Keratinocyte (primary cell): Measurements from ENCODE around the gene GPX7. TPM values are rescaled to one million over a fixed set of nuclear protein-coding genes. Genes with fewer than 3 reads are reported as not detected.

ENCODE experiments used
- DNase-seq: peaks from one replicate; pipeline ENCODE4 v3.0.0-alpha.2; 2011; ENCODE audit warnings: low read depth, missing footprints, low spot score
- FAIRE-seq: peaks from 2 replicates; lab custom pipeline; 2011; peaks lifted over from hg19 to GRCh38; lab: Jason Lieb, UNC
- H2AFZ ChIP-seq: 2 replicates; pipeline ENCODE4 v1.6.0; 2012; ENCODE audit warnings: low read length, control low read depth, inconsistent platforms; ENCODE audit not compliant: control insufficient read depth
- H3K27ac ChIP-seq: 2 replicates; pipeline ENCODE4 v1.5.1; 2011; ENCODE audit warnings: low read length; ENCODE audit not compliant: control insufficient read depth, insufficient read depth
- H3K27me3 ChIP-seq: 3 replicates; pipeline ENCODE4 v1.6.0; 2011; ENCODE audit warnings: low read length; ENCODE audit not compliant: control insufficient read depth, insufficient read depth; ENCODE audit errors: extremely low read depth
- H3K36me3 ChIP-seq, 2 experiments: 2 replicates in 1 of 2; 3 replicates in 1 of 2; pipeline ENCODE4 v1.5.1; 2011; ENCODE audit warnings: low read length in 2 of 2, mild to moderate bottlenecking in 1 of 2; ENCODE audit not compliant: control insufficient read depth in 2 of 2, insufficient read depth in 2 of 2; ENCODE audit errors: extremely low read depth in 1 of 2
- H3K4me1 ChIP-seq: 3 replicates; pipeline ENCODE4 v1.5.1; 2011; ENCODE audit warnings: low read length; ENCODE audit not compliant: control insufficient read depth, insufficient read depth; ENCODE audit errors: extremely low read depth
- H3K4me2 ChIP-seq: 3 replicates; pipeline ENCODE4 v1.6.0; 2011; ENCODE audit warnings: low read depth, low read length; ENCODE audit not compliant: control insufficient read depth, insufficient read depth; ENCODE audit errors: extremely low read depth
- H3K4me3 ChIP-seq, 3 experiments: fragments of 200-600 bp in 1 of 3; sonication (generic) in 1 of 3; 2 replicates in 2 of 3; 3 replicates in 1 of 3; pipeline ENCODE4 v1.5.1; 2011 to 2016; ENCODE audit warnings: low read length in 3 of 3, mild to moderate bottlenecking in 3 of 3, control low read depth in 2 of 3, inconsistent platforms in 1 of 3, low read depth in 1 of 3, mixed read lengths in 1 of 3, mixed run types in 1 of 3, moderate library complexity in 1 of 3; ENCODE audit not compliant: control insufficient read depth in 2 of 3, insufficient read depth in 2 of 3; ENCODE audit errors: extremely low read depth in 1 of 3
- H3K79me2 ChIP-seq: 2 replicates; pipeline ENCODE4 v1.6.0; 2012; ENCODE audit warnings: low read length; ENCODE audit not compliant: control insufficient read depth, insufficient read depth
- H3K9ac ChIP-seq: 3 replicates; pipeline ENCODE4 v1.6.0; 2011; ENCODE audit warnings: low read length; ENCODE audit not compliant: control insufficient read depth, insufficient read depth; ENCODE audit errors: extremely low read depth
- H3K9me1 ChIP-seq: 3 replicates; pipeline ENCODE4 v1.6.0; 2011; ENCODE audit warnings: low read length; ENCODE audit not compliant: control insufficient read depth, insufficient read depth; ENCODE audit errors: extremely low read depth
- H3K9me3 ChIP-seq: 2 replicates; pipeline ENCODE4 v1.5.1; 2012; ENCODE audit warnings: low read depth, low read length; ENCODE audit not compliant: control insufficient read depth
- H4K20me1 ChIP-seq: 3 replicates; pipeline ENCODE4 v1.6.0; 2011; ENCODE audit warnings: low read length; ENCODE audit not compliant: control insufficient read depth, insufficient read depth; ENCODE audit errors: extremely low read depth
- CTCF ChIP-seq, 3 experiments: IDR thresholded peaks in 1 of 3; conservative IDR thresholded peaks in 1 of 3; optimal IDR thresholded peaks in 1 of 3; 2 replicates in 2 of 3; 3 replicates in 1 of 3; pipeline versions ENCODE3 to v1.5.1; 2011; ENCODE audit warnings: low read length in 3 of 3, mild to moderate bottlenecking in 3 of 3, moderate library complexity in 2 of 3, control low read depth in 1 of 3, inconsistent platforms in 1 of 3; ENCODE audit not compliant: insufficient read depth in 2 of 3; ENCODE audit errors: extremely low read depth in 1 of 3
- EZH2 ChIP-seq: IDR thresholded peaks from one replicate; pipeline ENCODE4 v1.6.1; 2012; ENCODE audit warnings: inconsistent platforms, mild to moderate bottlenecking, low read length, moderate library complexity
- dilution Hi-C: fragments of 300-500 bp; cut with MboI; formaldehyde crosslinking; loops from one replicate; pipeline ENCODE4 v1.7.0; 2020; ENCODE audit warnings: low sequenced_read_pairs; ENCODE audit not compliant: extremely low pct_ligation_motif_present
- polyA plus RNA-seq, 5 experiments: library from polyadenylated mRNA; depleted of rRNA in 3 of 5; stranded (reverse) in 3 of 5; stranded (forward) in 1 of 5; unstranded in 1 of 5; fragments of >200 nt; gene quantifications; 1 replicate in 1 of 5; 2 replicates in 3 of 5; 3 replicates in 1 of 5; pipeline versions ENCODE4 v1.2.1 to v1.2.3, GENCODE V29; 2011 to 2012; ENCODE audit warnings: missing spikeins in 2 of 5, low read depth in 1 of 5, low replicate concordance in 1 of 5

The GPX7 gene
- polyA plus RNA-seq, 1 donor (not counting 4 experiments of a cell fraction or from before 2014, with no cell fraction given) = 0.49 TPM

- H3K27ac ChIP-seq = no peak overlapping the region
- no peak overlapping the region for H2AFZ ChIP-seq
- no peak overlapping the region for H3K9ac ChIP-seq
- H3K27me3 ChIP-seq = peaks cover 26% of the 10 kb centered on the region
- H3K9me1 ChIP-seq = peaks cover 2% of the 10 kb centered on the region
- peaks cover 11% of the 10 kb centered on the region for H3K4me1 ChIP-seq
- no peaks in the 10 kb centered on the region for H3K9me3 ChIP-seq
- no peak overlapping the region for H3K4me2 ChIP-seq
- no peaks in the 10 kb centered on the region for H4K20me1 ChIP-seq
- DNase-seq (no peak), FAIRE-seq (no peak)
- no peaks in the 10 kb centered on the region for H3K36me3 ChIP-seq
- no peak for TF ChIP-seq EZH2
- TF ChIP-seq CTCF (optimal IDR thresholded peaks at IDR 0.05 in 1 of 3, IDR thresholded peaks at IDR 0.05 in 1 of 3, conservative IDR thresholded peaks at IDR 0.05 in 1 of 3; ENCODE audit: extremely low read depth in 1 of 3, insufficient read depth in 2 of 3, low read length in 3 of 3) = no peak
- dilution Hi-C loops = no loop called here
- no peak overlapping the region for H3K4me3 ChIP-seq
- H3K79me2 ChIP-seq = no peaks in the 10 kb centered on the region
Observed at GRCh38 chr1:52634111-52634510, 31.9 kb downstream of the GPX7 start.

GRCh38 chr1:52635321-52636089 is 33.3 kb downstream of the GPX7 start:
- Histone ChIP-seq H3K4me2 (no peak overlapping the region), H3K36me3 (no peaks in the 10 kb centered on the region), H3K4me1 (peaks cover 11% of the 10 kb centered on the region), H4K20me1 (no peaks in the 10 kb centered on the region), H3K27me3 (peaks cover 26% of the 10 kb centered on the region), H3K9me1 (peaks cover 2% of the 10 kb centered on the region), H3K9me3 (no peaks in the 10 kb centered on the region), H3K27ac (no peak overlapping the region), H2AFZ (no peak overlapping the region), H3K9ac (no peak overlapping the region), H3K79me2 (no peaks in the 10 kb centered on the region), H3K4me3 (no peak overlapping the region)
- dilution Hi-C loops = no loop called here
- no peak for DNase-seq
- TF ChIP-seq CTCF (optimal IDR thresholded peaks at IDR 0.05 in 1 of 3, IDR thresholded peaks at IDR 0.05 in 1 of 3, conservative IDR thresholded peaks at IDR 0.05 in 1 of 3; ENCODE audit: extremely low read depth in 1 of 3, insufficient read depth in 2 of 3, low read length in 3 of 3) (no peak), EZH2 (no peak)
- no peak for FAIRE-seq
